AG09309 (cell line): ENCODE results near the gene SLC16A8.

Experiments
- DNase-seq: peaks from one replicate; pipeline ENCODE4 v3.0.0-alpha.2; 2010; ENCODE audit warnings: low read depth
- H3K4me3 ChIP-seq: 2 replicates; pipeline ENCODE4 v1.5.1; 2011; ENCODE audit warnings: mild to moderate bottlenecking, low read depth, low read length, moderate library complexity; ENCODE audit not compliant: control insufficient read depth
- CTCF ChIP-seq: IDR thresholded peaks from 2 replicates; pipeline ENCODE4 v1.5.1; 2011; ENCODE audit warnings: mild to moderate bottlenecking, low read depth, low read length, inconsistent platforms; ENCODE audit not compliant: insufficient read depth, control insufficient read depth; ENCODE audit errors: missing control alignments

Gene SLC16A8

DNA sequence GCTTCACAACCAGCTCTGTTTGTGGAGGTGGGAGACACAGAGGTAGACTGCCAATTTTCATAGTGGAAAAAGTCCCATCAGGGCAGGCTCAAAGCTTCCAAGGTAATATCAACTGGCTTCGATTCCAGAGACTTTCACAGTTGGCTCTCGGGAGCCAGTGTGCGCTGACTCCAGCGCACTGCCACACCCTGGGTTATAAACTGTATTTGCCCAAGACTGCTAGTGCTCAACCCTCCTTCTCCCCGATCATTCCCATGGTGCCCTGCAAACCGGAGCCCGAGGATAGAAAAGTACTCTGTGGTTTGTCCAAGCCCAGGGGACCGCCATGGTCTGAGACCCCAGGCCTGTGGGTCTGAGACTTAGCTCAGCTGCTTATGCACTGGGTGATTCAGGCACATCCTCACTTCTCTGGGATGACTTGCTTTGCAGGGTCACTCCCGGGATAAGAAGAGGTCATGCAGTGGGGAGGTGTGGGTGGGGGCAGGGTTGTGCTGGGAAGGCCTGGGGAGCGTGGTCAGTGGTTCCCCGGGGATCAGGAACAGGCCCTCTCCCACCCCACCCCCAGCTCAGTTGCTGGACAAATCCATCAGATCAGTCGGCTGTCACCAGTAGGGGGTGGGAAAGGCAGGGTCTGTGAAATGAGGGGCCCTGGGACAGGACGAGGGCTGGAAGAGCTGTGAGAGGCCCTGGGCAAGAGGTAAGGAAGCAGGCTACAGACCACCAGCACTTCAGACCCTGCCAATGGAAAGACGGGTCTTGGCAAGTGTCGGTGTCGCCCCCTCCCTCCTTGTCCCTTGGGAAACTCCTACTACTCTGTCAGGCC is 53.5 kb downstream of the SLC16A8 start:
- DNase-seq: no peak
- TF ChIP-seq CTCF: no peak
- H3K4me3 ChIP-seq: no peak overlapping the region

DNA sequence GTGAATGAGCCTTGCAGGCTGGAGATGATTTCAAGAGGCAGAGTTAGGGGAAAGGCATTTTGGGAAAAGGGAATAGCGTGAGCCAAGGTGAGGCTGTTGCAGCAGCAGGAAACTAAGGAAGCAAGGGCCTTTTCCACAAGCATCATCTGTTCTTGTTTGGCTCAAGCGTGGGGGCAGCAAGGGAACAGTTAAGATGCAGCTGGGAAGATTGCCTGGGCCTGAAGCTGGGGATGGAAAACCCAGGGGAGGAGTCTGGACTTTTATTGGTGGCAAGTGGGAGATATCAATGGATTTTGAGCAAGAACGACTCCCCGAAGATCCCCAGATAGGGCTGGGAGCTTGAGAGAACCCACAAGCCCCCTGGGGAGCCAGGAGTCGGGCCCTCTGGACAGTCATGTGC is 54.1 kb downstream of the SLC16A8 start:
- no peak overlapping the region for H3K4me3 ChIP-seq
- no peak for TF ChIP-seq CTCF
- DNase-seq: no peak

DNA sequence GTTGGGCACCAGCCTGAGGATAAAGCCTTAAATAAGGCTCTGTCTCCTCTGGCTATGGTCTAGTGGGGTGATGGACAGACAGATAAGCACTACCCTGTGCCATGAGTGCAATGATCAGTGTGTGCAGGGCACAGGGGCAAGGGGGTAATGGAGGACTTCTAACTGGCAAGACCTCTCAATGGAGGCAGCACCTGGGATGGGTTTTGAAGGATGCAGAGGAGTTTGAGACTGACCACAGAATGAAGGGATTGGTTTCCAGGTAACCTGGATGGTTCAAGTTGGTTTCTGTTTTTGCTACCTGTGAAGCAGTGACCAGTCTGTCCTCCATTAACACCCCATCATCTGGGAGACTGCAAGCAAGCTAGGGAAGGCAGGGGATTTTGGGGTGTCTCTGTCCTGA is 54.6 kb downstream of the SLC16A8 start:
- no peak for DNase-seq
- no peak overlapping the region for H3K4me3 ChIP-seq
- TF ChIP-seq CTCF: no peak

GRCh38 chr22:38028344-38029130 is 55.4 kb downstream of the SLC16A8 start:
- H3K4me3 ChIP-seq: no peak overlapping the region
- no peak for TF ChIP-seq CTCF
- no peak for DNase-seq
